IMR-90 (cell line): ENCODE results near the gene CNIH2. TPM values are rescaled to one million over a fixed set of nuclear protein-coding genes. Genes with fewer than 3 reads are reported as not detected.

Experiments
- ATAC-seq: fragments of 200-7000 bp; cut with Tn5 transposase; 2 replicates; pipeline ENCODE4 v1.9.1; 2020; ENCODE audit warnings: low read depth, mild to moderate bottlenecking, moderate library complexity
- BruUV-seq: library from RNA; stranded (reverse); fragments of 400-500 nt; replicated peaks from 2 replicates; lab custom pipeline; 2021; lab: Mats Ljungman, UMichigan
- CTCF ChIA-PET: fragments of 300-600 bp; formaldehyde crosslinking; extraction: SDS; loops from one replicate; lab custom pipeline; 2021; ENCODE audit warnings: antibody characterized with exemption; lab: Yijun Ruan, JAX
- POLR2A ChIA-PET: fragments of 300-600 bp; sonication (Branson Sonifier 250); formaldehyde crosslinking; loops from one replicate; lab custom pipeline; 2022; ENCODE audit warnings: antibody characterized with exemption; ENCODE audit not compliant: unreplicated experiment; lab: Charles Lee
- DNase-seq: peaks from one replicate; pipeline ENCODE4 v3.0.0; 2013
- H2AFZ ChIP-seq: replicated peaks from 2 replicates; pipeline ENCODE3; 2013; ENCODE audit warnings: low read length, mild to moderate bottlenecking; ENCODE audit not compliant: poor library complexity
- H2AK5ac ChIP-seq: 2 replicates; pipeline ENCODE4 v1.6.1; 2013; ENCODE audit warnings: low read depth, low read length, inconsistent platforms
- H2AK9ac ChIP-seq: replicated peaks from 2 replicates; pipeline ENCODE3; 2013; ENCODE audit warnings: mild to moderate bottlenecking, low read depth, low read length, moderate library complexity; ENCODE audit not compliant: poor library complexity
- H2BK120ac ChIP-seq: 2 replicates; pipeline ENCODE4 v1.6.1; 2013; ENCODE audit warnings: low read depth, low read length, inconsistent platforms
- H2BK15ac ChIP-seq: 3 replicates; pipeline ENCODE4 v1.6.1; 2013; ENCODE audit warnings: low read depth, low read length, inconsistent platforms
- H2BK20ac ChIP-seq: 2 replicates; pipeline ENCODE4 v1.6.1; 2013; ENCODE audit warnings: low read depth, mild to moderate bottlenecking, inconsistent platforms, low read length, moderate library complexity
- H2BK5ac ChIP-seq: 2 replicates; pipeline ENCODE4 v1.6.1; 2013; ENCODE audit warnings: mild to moderate bottlenecking, low read depth, low read length, inconsistent platforms; ENCODE audit not compliant: poor library complexity, severe bottlenecking
- H3K14ac ChIP-seq: replicated peaks from 2 replicates; pipeline ENCODE4 v1.6.1; 2013; ENCODE audit warnings: low read depth, low read length, inconsistent platforms
- H3K18ac ChIP-seq: 2 replicates; pipeline ENCODE4 v1.6.1; 2013; ENCODE audit warnings: low read depth, low read length, control low read depth
- H3K23ac ChIP-seq: 2 replicates; pipeline ENCODE4 v1.6.1; 2013; ENCODE audit warnings: low read depth, low read length, inconsistent platforms
- H3K27ac ChIP-seq: 2 replicates; pipeline ENCODE4 v1.5.1; 2013; ENCODE audit warnings: mild to moderate bottlenecking, control low read depth, low read length; ENCODE audit not compliant: insufficient read depth
- H3K27me3 ChIP-seq: 2 replicates; pipeline ENCODE4 v1.6.1; 2013; ENCODE audit warnings: low read length; ENCODE audit not compliant: control insufficient read depth, insufficient read depth
- H3K36me3 ChIP-seq: 2 replicates; pipeline ENCODE4 v1.6.1; 2013; ENCODE audit warnings: low read length, mixed read lengths; ENCODE audit not compliant: control insufficient read depth, insufficient read depth
- H3K4ac ChIP-seq: 2 replicates; pipeline ENCODE4 v1.6.1; 2013; ENCODE audit warnings: low read depth, low read length, inconsistent platforms
- H3K4me1 ChIP-seq: 2 replicates; pipeline ENCODE4 v1.6.1; 2013; ENCODE audit warnings: low read length, mixed read lengths; ENCODE audit not compliant: control insufficient read depth, insufficient read depth
- H3K4me2 ChIP-seq: 2 replicates; pipeline ENCODE4 v1.6.1; 2013; ENCODE audit warnings: low read depth, mild to moderate bottlenecking, control low read depth, low read length, moderate library complexity
- H3K4me3 ChIP-seq: 2 replicates; pipeline ENCODE4 v1.5.1; 2013; ENCODE audit warnings: low read depth, mild to moderate bottlenecking, control low read depth, low read length, moderate library complexity; ENCODE audit not compliant: insufficient read depth
- H3K56ac ChIP-seq: 2 replicates; pipeline ENCODE4 v1.6.1; 2013; ENCODE audit warnings: low read length, inconsistent platforms; ENCODE audit not compliant: insufficient read depth; ENCODE audit errors: extremely low read depth
- H3K79me1 ChIP-seq, 2 experiments: 2 replicates each; pipeline ENCODE4 v1.6.1; 2013; ENCODE audit warnings: low read length in 2 of 2, inconsistent platforms in 1 of 2, low read depth in 1 of 2
- H3K9ac ChIP-seq: 2 replicates; pipeline ENCODE4 v1.6.1; 2013; ENCODE audit warnings: low read depth, low read length, control low read depth
- H3K9me1 ChIP-seq: 2 replicates; pipeline ENCODE4 v1.6.1; 2013; ENCODE audit warnings: low read length, inconsistent platforms; ENCODE audit not compliant: insufficient read depth
- H3K9me3 ChIP-seq: 2 replicates; pipeline ENCODE4 v1.6.1; 2013; ENCODE audit warnings: low read length; ENCODE audit not compliant: control insufficient read depth, insufficient read depth
- H4K20me1 ChIP-seq: 2 replicates; pipeline ENCODE4 v1.6.1; 2013; ENCODE audit warnings: low read length, inconsistent platforms; ENCODE audit not compliant: insufficient read depth
- H4K5ac ChIP-seq: 2 replicates; pipeline ENCODE4 v1.6.1; 2013; ENCODE audit warnings: mild to moderate bottlenecking, low read depth, low read length, control low read depth
- H4K8ac ChIP-seq, 2 experiments: 2 replicates each; pipeline ENCODE4 v1.6.1; 2013; ENCODE audit warnings: low read depth in 2 of 2, low read length in 2 of 2, control low read depth in 1 of 2, inconsistent platforms in 1 of 2
- H4K91ac ChIP-seq: 2 replicates; pipeline ENCODE4 v1.6.1; 2013; ENCODE audit warnings: low read depth, low read length, inconsistent platforms; ENCODE audit not compliant: insufficient read depth
- BHLHE40 ChIP-seq: fragments of 150-350 bp; IDR thresholded peaks from 2 replicates; pipeline ENCODE4 v1.6.1; 2016; ENCODE audit warnings: mild to moderate bottlenecking, low read depth, low read length
- CEBPB ChIP-seq: IDR thresholded peaks from 2 replicates; pipeline ENCODE4 v1.6.1; 2012; ENCODE audit warnings: low read depth, low read length, improper control_type of control experiment
- CHD1 ChIP-seq: IDR thresholded peaks from 2 replicates; pipeline ENCODE4 v1.6.1; 2012; ENCODE audit warnings: low read depth, low read length, improper control_type of control experiment
- FOS ChIP-seq: fragments of 150-350 bp; IDR thresholded peaks from 2 replicates; pipeline ENCODE4 v1.6.1; 2016; ENCODE audit warnings: low read depth, low read length
- MAFK ChIP-seq: IDR thresholded peaks from 2 replicates; pipeline ENCODE4 v1.6.1; 2012; ENCODE audit warnings: low read depth, low read length, improper control_type of control experiment
- MXI1 ChIP-seq: IDR thresholded peaks from 2 replicates; pipeline ENCODE4 v1.6.1; 2012; ENCODE audit warnings: low read depth, mild to moderate bottlenecking, low read length, moderate library complexity, borderline replicate concordance
- POLR2A ChIP-seq: IDR thresholded peaks from 2 replicates; pipeline ENCODE4 v1.6.1; 2012; ENCODE audit warnings: mild to moderate bottlenecking, low read depth, low read length
- RCOR1 ChIP-seq: IDR thresholded peaks from 2 replicates; pipeline ENCODE4 v1.6.1; 2012; ENCODE audit warnings: mild to moderate bottlenecking, low read length, improper control_type of control experiment; ENCODE audit not compliant: insufficient replicate concordance
- RFX5 ChIP-seq: IDR thresholded peaks from 2 replicates; pipeline ENCODE4 v1.8.0; 2012; ENCODE audit warnings: low read depth, mild to moderate bottlenecking, low read length, moderate library complexity
- SMC3 ChIP-seq: fragments of 150-350 bp; IDR thresholded peaks from 2 replicates; pipeline ENCODE4 v1.6.1; 2016; ENCODE audit warnings: low read depth, mild to moderate bottlenecking, antibody characterized with exemption, low read length, moderate library complexity
- WGBS, 2 experiments: methylation state at CpG; one replicate each; pipeline versions ENCODE4 v1.1.5 to v1.1.7; 2013; ENCODE audit warnings: missing lambda C conversion rate in 2 of 2; ENCODE audit not compliant: insufficient read length in 1 of 2; ENCODE audit errors: extremely low coverage in 2 of 2; 5-methylcytosine and 5-hydroxymethylcytosine counted together
- dilution Hi-C: fragments of 300-500 bp; cut with HindIII; formaldehyde crosslinking; loops from one replicate; pipeline ENCODE4 v1.14.3; 2018; ENCODE audit warnings: low sequenced_read_pairs; ENCODE audit not compliant: unreplicated experiment
- in situ Hi-C: fragments of 300-500 bp; cut with MboI; formaldehyde crosslinking; loops from 3 replicates; pipeline ENCODE4 v1.14.3; 2019; ENCODE audit warnings: low sequenced_read_pairs, inconsistent platforms, mixed read lengths
- intact Hi-C: fragments of 100-400 bp; cut with micrococcal nuclease; formaldehyde crosslinking; loops from 2 replicates; pipeline ENCODE4 v1.10.0; 2022
- polyA plus RNA-seq, 3 experiments: library from polyadenylated mRNA; depleted of rRNA; stranded (reverse); fragments of >200 nt; gene quantifications; 2 replicates each; pipeline ENCODE4 v1.2.3, GENCODE V29; 2012; ENCODE audit warnings: low replicate concordance in 1 of 3
- total RNA-seq: library from RNA; depleted of rRNA; stranded (reverse); fragments of >200 nt; gene quantifications from 2 replicates; pipeline ENCODE4 v1.2.3, GENCODE V29; 2012
- TF ChIP-seq, protein P1 (sequence below): fragments of 150-350 bp; IDR thresholded peaks from 2 replicates; pipeline ENCODE4 v1.6.1; 2016; ENCODE audit warnings: low read depth, mild to moderate bottlenecking, low read length, moderate library complexity, borderline replicate concordance
- TF ChIP-seq, protein P2 (sequence below): conservative IDR thresholded peaks from 2 replicates; pipeline ENCODE4 v1.5.1; 2012; ENCODE audit warnings: mild to moderate bottlenecking, low read depth, low read length, improper control_type of control experiment
- TF ChIP-seq, protein P3 (sequence below): fragments of 150-350 bp; IDR thresholded peaks from 2 replicates; pipeline ENCODE4 v1.6.1; 2017; ENCODE audit warnings: mild to moderate bottlenecking, antibody characterized with exemption, low read length, low read depth

CNIH2 gene
- total and polyA plus RNA-seq, 2 of the 4 experiments (the other 2 are of a cell fraction) = 0.54 to 3.4 TPM

DNA sequence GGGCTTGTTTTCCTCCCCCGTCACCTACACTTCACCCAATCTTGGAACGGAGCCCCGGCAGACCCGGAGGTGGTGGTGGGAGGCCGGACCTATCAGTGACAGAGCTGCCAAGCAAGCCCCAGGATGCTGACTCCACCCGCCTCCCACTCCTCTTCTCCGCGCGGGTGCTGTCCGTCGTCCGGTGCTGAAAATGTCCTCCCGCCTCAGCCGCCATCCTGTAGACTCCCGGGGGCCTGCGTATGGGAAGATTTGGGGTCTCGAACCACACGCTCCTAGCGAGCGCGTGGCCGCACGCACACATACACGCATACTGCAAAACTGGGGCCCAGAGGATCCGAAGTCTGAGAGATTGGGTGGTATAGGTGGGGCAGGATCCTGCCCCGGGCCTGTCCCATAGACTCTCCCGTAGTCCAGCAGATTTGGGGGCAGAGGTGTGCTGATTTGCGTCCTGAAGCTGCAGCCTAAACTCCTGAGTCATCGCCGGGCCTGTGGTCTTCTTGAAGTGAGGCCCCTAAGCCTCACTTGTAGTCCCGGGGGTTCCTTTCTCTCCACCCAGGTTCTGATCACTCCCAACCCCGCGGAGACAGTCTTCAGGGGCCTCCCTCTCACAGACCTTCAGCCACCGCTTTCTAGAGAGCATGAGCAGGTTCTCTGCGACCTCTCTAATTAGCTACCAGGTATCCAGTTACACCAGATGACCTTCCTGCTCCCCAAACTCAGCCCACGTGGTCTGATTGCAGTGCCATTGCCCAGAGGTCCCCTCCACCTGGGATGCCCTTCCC is 11.8 kb downstream of the CNIH2 start:
- Histone ChIP-seq H3K27ac (peak overlapping the region; percentile 84), H3K79me1 (peaks cover 15 to 38% of the 10 kb centered on the region in 2 experiments; a peak in 3 of 4 replicates), H3K18ac (peak overlapping the region; percentile 28), H4K8ac (peak overlapping the region in 1 of 2 experiments; percentile 98; a peak in 3 of 4 replicates), H2BK5ac (peak overlapping the region; percentile 93), H2BK120ac (peak overlapping the region; percentile 43), H3K27me3 (peaks cover 31% of the 10 kb centered on the region), H2AFZ (peak overlapping the region; percentile 98), H3K9me1 (peaks cover 17% of the 10 kb centered on the region), H3K23ac (peak overlapping the region; percentile 62), H3K14ac (peak overlapping the region; percentile 82), H2AK9ac (peak overlapping the region; percentile 99), H4K91ac (peak overlapping the region; percentile 95), H2BK20ac (no peak overlapping the region), H3K56ac (peak overlapping the region; percentile 74), H3K4me1 (peaks cover 11% of the 10 kb centered on the region), H4K20me1 (peaks cover 15% of the 10 kb centered on the region), H3K9me3 (no peaks in the 10 kb centered on the region), H4K5ac (peak overlapping the region; percentile 73), H3K4me3 (peak overlapping the region; percentile 55), H2BK15ac (no peak overlapping the region; the same call in 2 of the 3 replicates), H2AK5ac (peak overlapping the region; percentile 56), H3K4ac (peak overlapping the region; percentile 90), H3K9ac (peak overlapping the region; percentile 76), H3K36me3 (peaks cover 10% of the 10 kb centered on the region; the same call in 1 of the 2 replicates), H3K4me2 (peak overlapping the region; percentile 80)
- BruUV-seq = no TSS peak
- ATAC-seq (peak; percentile 66), DNase-seq (no peak)
- intact Hi-C loops (loop anchor here (1.0 to 2.0 kb wide), 2 partner anchors 39 to 67 kb away; no protein-coding TSS in a partner anchor), dilution Hi-C loops (no loop called here), in situ Hi-C loops (no loop called here)
- WGBS, 2 experiments = 25% methylated on average over 5 of the region's 36 CpGs; no CpG with 5 or more reads in 1 of the 2 experiments
- POLR2A ChIA-PET = interaction anchor here (0.6 to 1.2 kb wide), 7 partner anchors 9 to 237 kb away, joined by 3 to 16 read pairs (median 3); partner anchors contain the start of gene CD248
- CTCF ChIA-PET = interaction anchor here (1.0 kb wide), 1 partner anchor 29 kb away, joined by 3 read pairs; no protein-coding TSS in a partner anchor
- TF ChIP-seq BHLHE40 = no peak
- no peak for TF ChIP-seq RFX5
- peak; percentile 27; the same call in 1 of the 2 replicates for TF ChIP-seq MAFK
- peak; percentile 94 for TF ChIP-seq RCOR1
- peak; percentile 97 for TF ChIP-seq MXI1
- 0 out of 2 replicates have a peak, but pooled peaks have one; percentile 21 for TF ChIP-seq FOS
- TF ChIP-seq, protein P1, sequence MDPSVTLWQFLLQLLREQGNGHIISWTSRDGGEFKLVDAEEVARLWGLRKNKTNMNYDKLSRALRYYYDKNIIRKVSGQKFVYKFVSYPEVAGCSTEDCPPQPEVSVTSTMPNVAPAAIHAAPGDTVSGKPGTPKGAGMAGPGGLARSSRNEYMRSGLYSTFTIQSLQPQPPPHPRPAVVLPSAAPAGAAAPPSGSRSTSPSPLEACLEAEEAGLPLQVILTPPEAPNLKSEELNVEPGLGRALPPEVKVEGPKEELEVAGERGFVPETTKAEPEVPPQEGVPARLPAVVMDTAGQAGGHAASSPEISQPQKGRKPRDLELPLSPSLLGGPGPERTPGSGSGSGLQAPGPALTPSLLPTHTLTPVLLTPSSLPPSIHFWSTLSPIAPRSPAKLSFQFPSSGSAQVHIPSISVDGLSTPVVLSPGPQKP = no peak
- no peak for TF ChIP-seq CHD1
- no peak for TF ChIP-seq SMC3
- TF ChIP-seq, protein P2, sequence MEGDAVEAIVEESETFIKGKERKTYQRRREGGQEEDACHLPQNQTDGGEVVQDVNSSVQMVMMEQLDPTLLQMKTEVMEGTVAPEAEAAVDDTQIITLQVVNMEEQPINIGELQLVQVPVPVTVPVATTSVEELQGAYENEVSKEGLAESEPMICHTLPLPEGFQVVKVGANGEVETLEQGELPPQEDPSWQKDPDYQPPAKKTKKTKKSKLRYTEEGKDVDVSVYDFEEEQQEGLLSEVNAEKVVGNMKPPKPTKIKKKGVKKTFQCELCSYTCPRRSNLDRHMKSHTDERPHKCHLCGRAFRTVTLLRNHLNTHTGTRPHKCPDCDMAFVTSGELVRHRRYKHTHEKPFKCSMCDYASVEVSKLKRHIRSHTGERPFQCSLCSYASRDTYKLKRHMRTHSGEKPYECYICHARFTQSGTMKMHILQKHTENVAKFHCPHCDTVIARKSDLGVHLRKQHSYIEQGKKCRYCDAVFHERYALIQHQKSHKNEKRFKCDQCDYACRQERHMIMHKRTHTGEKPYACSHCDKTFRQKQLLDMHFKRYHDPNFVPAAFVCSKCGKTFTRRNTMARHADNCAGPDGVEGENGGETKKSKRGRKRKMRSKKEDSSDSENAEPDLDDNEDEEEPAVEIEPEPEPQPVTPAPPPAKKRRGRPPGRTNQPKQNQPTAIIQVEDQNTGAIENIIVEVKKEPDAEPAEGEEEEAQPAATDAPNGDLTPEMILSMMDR = no peak
- TF ChIP-seq, protein P3, sequence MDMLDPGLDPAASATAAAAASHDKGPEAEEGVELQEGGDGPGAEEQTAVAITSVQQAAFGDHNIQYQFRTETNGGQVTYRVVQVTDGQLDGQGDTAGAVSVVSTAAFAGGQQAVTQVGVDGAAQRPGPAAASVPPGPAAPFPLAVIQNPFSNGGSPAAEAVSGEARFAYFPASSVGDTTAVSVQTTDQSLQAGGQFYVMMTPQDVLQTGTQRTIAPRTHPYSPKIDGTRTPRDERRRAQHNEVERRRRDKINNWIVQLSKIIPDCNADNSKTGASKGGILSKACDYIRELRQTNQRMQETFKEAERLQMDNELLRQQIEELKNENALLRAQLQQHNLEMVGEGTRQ = no peak
- no peak for TF ChIP-seq POLR2A
- no peak for TF ChIP-seq CEBPB
